GM19035 (cell line): ENCODE measurements around the gene WSB2.
"Not testable (repeated sequence)": the region's sequence is repeated elsewhere in the genome, so short reads cannot be mapped to it uniquely, and the experiment has no call there.

Source experiments
- ATAC-seq: cut with Tn5 transposase; IDR thresholded peaks from one replicate; pipeline ENCODE4 v1.9.1; 2021; ENCODE audit not compliant: unreplicated experiment

The WSB2 gene

DNA sequence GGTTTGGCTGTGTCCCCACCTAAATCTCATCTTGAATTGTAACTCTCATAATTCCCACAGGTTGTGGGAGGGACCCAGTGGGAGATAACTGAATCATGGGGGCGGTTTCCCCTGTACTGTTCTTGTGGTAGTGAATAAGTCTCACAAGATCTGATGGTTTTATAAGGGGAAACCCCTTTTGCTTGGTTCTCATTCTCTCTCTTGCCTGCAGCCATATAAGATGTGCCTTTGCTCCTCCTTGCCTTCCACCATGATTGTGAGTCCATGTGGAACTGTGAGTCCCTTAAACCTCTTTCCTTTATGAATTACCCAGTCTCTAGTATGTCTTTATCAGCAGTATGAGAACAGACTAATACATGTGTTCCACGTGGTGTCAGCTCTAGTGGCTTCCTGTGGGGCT, 61.2 kb downstream of the WSB2 start:
- not testable (repeated sequence) for ATAC-seq

- no peak for ATAC-seq
These were observed 62.3 kb downstream of the WSB2 start for GRCh38 chr12:117998719-117999118.

GRCh38 chr12:117994551-117995438, 66.2 kb downstream of the WSB2 start:
- ATAC-seq, result no peak

- no peak for ATAC-seq
These were observed 74.1 kb downstream of the WSB2 start for GRCh38 chr12:117986705-117987469.

DNA sequence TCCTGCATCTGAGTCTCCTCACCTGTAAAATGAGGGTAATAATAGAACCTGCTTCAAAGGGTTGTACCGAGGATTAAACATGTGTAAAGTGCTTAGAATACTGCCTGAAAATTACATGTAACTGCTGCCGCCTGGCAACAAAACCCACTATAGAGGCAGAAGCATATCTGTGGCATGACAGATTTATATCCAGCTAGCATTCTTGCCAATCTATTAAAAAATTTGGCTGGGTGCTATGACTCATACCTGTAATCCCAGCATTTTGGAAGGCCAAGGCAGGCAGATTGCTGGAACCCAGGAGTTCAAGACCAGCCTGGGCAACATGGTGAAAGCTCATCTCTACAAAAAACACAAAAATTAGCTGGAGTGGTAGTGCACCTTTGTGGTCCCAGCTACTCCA, 75.8 kb downstream of the WSB2 start:
- ATAC-seq, result no peak
